ENCODE measurements around the gene NPRL2. TPM values are rescaled to one million over a fixed set of nuclear protein-coding genes. Genes with fewer than 3 reads are reported as not detected.

NPRL2 gene
- total and polyA plus RNA-seq, 9 of the 15 experiments (the other 6 are each of a cell fraction or from before 2014, with no cell fraction given) = 17.4 to 40.4 (median 24.4) TPM

GRCh38 chr3:50378757-50379156 lies 28.2 kb upstream of the NPRL2 start:
- Histone ChIP-seq H3K4me3 (no peak overlapping the region), H3K27me3 (ENCODE audit: control insufficient read depth in 2 of 2, insufficient read depth in 2 of 2, low read length in 2 of 2) (peaks cover 0 to 16% of the 10 kb centered on the region in 2 experiments; a peak in 2 of 5 replicates), H3K4me2 (ENCODE audit: insufficient read depth, low read length) (no peak overlapping the region), H3K36me3 (ENCODE audit: control insufficient read depth, insufficient read depth, low read length) (no peaks in the 10 kb centered on the region), H3K9me3 (replicated peaks; ENCODE audit: control insufficient read depth, insufficient read depth, low read depth, low read length) (no peaks in the 10 kb centered on the region), H3K79me2 (ENCODE audit: control insufficient read depth, insufficient read depth, low read length) (no peaks in the 10 kb centered on the region), H3K4me1 (replicated peaks in 1 of 2; ENCODE audit: control insufficient read depth in 2 of 2, insufficient read depth in 2 of 2, low read length in 2 of 2) (peaks cover 0 to 24% of the 10 kb centered on the region in 2 experiments; a peak in 3 of 5 replicates), H3K9me1 (ENCODE audit: control insufficient read depth, insufficient read depth, low read length) (no peaks in the 10 kb centered on the region), H3K9ac (ENCODE audit: insufficient read depth in 1 of 2, low read depth in 2 of 2, low read length in 2 of 2) (no peak overlapping the region), H4K20me1 (replicated peaks; ENCODE audit: control insufficient read depth, insufficient read depth, low read length) (no peaks in the 10 kb centered on the region), H2AFZ (ENCODE audit: low read depth, low read length) (no peak overlapping the region), H3K27ac (ENCODE audit: extremely low read depth, low read depth, low read length) (no peak overlapping the region)
- no peak for TF ChIP-seq POLR2G (IDR thresholded peaks at IDR 0.05; ENCODE audit: low read depth, low read length)
- TF ChIP-seq ATF7 (IDR thresholded peaks at IDR 0.05) = peak; percentile 77
- no peak for TF ChIP-seq ZNF124 (CRISPR knock-in tag; IDR thresholded peaks at IDR 0.05)
- no peak for TF ChIP-seq ATF1 (CRISPR knock-in tag; IDR thresholded peaks at IDR 0.05)
- peak; percentile 75 for TF ChIP-seq ATF1 (tag; IDR thresholded peaks at IDR 0.05)
- peak; percentile 50; the same call in 1 of the 2 replicates for TF ChIP-seq ATF3 (IDR thresholded peaks at IDR 0.05)
- TF ChIP-seq ATF3 (CRISPR knock-in tag; conservative IDR thresholded peaks at IDR 0.05) = no peak
- no peak for TF ChIP-seq CREB1 (IDR thresholded peaks at IDR 0.05)
- peak; percentile 35; the same call in 1 of the 2 replicates for TF ChIP-seq CREB1 (CRISPR knock-in tag; IDR thresholded peaks at IDR 0.05)
- peak; percentile 67 for TF ChIP-seq CREM (IDR thresholded peaks at IDR 0.05; ENCODE audit: low read depth)
- BruUV-seq (replicated peaks) = no TSS peak
- intact Hi-C loops (cut with micrococcal nuclease) (no loop called here), in situ Hi-C loops (cut with MboI) (no loop called here)
- no peak for DNase-seq (ENCODE audit: extremely low read depth in 1 of 4, low spot score in 3 of 4)
- ChIA-PET POLR2A (interaction anchor here (0.7 kb wide), 1 partner anchor 9 kb away, joined by 4 read pairs; no protein-coding TSS in a partner anchor), CTCF (ENCODE audit: low intra/inter-chr PET ratio) (no interaction called here)
- ATAC-seq = peak; percentile 16; the same call in 1 of the 3 replicates
- 2% methylated on average over 16 of the region's 17 CpGs for WGBS (ENCODE audit: insufficient coverage, low coverage, missing lambda C conversion rate)
- no peak for FAIRE-seq

Data from K562 (cell line).